ENCODE data around the gene FRG1. TPM values are rescaled to one million over a fixed set of nuclear protein-coding genes. Genes with fewer than 3 reads are reported as not detected.

The FRG1 gene
- total RNA-seq, result 29.4 and 29.8 TPM in 2 replicates

DNA sequence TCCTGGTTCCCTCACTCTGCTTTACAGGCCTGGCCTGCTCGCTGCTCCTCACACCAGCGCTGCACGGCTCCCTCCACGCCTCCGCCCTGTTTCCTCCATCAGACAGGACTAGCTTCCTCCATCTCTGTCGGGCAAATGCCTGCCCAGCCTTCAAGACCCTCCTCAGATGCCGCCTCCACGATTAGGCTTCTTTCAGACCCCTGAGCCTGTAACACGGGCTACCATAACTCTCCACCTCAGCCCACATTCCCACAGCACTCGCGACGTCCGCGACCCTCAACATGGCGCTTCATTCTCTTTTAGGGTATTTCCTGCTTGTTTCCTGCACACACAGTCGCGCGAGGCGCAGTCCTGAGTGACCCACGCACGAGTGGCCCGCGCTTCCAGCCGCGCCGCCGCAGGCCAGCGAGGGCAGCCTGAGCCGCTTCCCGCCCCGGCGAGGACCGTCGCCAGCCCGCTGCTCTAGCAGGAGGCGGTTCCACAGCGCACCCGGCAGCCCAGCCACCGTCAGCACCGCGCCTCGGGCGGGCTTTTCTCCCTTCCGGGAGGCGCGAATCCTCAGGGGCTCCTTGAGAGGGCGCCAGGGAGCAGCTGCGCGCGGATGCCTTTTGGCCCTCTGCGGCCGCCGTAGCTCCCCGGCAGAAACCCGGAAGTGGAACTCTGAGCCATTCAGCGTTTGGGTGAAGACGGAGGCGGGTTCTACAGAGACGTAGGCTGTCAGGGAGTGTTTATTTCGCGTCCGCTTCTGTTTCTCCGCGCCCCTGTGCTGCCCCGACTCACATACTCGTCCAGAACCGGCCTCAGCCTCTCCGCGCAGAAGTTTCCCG is at the start of gene FRG1:
TSS of gene FRG1 (plus strand) at position 695 of the 827 bp plus-strand sequence. CDS start 138 bp downstream, outside the sequence.

Other genes starting within 250 kb of the FRG1 start
- not detected in 2 replicates for gene FRG2, start 86.4 kb downstream of the FRG1 start, total RNA-seq
- under 0.01 TPM in 1 of 2 replicates, not detected in the other for gene DBET, start 123.6 kb downstream of the FRG1 start, total RNA-seq
- not detected in 2 replicates for gene DUX4, start 232.9 kb downstream of the FRG1 start, total RNA-seq

Measured in tracheal epithelial cell (primary cell).